GM12875 (cell line): Measurements from ENCODE around the gene SDHAF2.

ENCODE experiments used
- H3K4me3 ChIP-seq: one replicate; pipeline ENCODE4 v1.5.1; 2011; ENCODE audit warnings: low read depth, low read length, control low read depth
- CTCF ChIP-seq: IDR thresholded peaks from 2 replicates; pipeline ENCODE4 v1.5.1; 2011; ENCODE audit warnings: low read depth, mild to moderate bottlenecking, control low read depth, inconsistent platforms, low read length, moderate library complexity, borderline replicate concordance; ENCODE audit not compliant: insufficient read depth

The SDHAF2 gene

DNA sequence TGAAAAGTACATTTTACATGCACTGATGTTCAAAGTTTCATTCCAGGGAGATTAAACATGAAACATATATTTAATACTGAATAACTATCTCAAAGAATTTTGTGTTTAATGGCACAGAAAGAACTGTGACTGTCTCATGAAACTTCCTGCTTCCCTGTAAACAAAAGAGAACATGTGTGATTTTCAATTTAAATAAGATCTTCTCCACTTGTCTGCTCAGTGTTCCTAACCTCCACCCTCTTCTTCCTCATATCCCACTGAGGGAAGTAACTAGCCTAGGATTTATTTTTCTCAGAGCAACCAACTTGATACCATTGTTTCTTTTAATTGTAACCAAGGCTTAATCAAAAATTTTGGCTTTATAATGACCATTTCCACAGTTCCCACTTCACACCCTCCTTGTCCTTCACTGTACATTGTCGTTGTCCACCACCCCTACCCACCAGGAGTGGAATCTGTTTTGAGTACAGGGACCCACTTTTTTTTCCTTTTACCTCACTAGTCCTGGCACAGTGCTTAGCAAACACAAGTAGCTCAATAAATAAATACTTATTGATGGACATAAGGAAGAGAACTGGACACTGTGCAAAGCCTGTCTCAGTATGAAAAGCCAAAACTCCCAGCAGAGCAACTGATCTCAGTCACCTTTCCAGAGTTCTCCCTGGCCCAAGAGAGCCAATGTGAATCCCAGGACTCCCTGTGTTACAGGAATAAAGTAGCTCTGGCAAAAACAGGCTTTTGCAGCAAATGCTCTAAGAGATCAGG lies 4.4 kb upstream of the SDHAF2 start:
- TF ChIP-seq CTCF: no peak
- H3K4me3 ChIP-seq: no peak overlapping the region

- 0 out of 2 replicates have a peak, but pooled peaks have one; percentile 30 for TF ChIP-seq CTCF
- peak overlapping the region; percentile 75 for H3K4me3 ChIP-seq
Observed at GRCh38 chr11:61429346-61429690, 606 bp upstream of the SDHAF2 start.

DNA sequence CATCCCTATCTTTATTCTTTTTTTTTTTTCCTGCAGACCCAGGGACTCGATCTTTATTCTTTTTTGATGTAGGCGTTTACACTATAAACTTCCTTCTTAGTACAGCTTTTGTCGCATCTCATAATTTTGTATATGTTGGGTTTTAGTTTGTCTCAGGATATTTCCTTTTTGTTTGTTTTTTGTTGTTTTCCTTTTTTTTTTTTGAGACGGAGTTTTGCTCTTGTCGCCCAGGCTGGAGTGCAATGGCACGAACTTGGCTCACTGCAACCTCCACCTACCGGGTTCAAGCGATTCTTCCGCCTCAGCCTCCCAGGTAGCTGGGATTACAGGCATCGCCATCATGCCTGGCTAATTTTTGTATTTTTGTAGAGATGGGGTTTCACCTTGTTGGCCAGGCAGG lies 915 bp downstream of the SDHAF2 start:
- peak overlapping the region; percentile 75 for H3K4me3 ChIP-seq

- H3K4me3 ChIP-seq: no peak overlapping the region
- no peak for TF ChIP-seq CTCF
Observed at GRCh38 chr11:61437496-61437895, 7.6 kb downstream of the SDHAF2 start.

DNA sequence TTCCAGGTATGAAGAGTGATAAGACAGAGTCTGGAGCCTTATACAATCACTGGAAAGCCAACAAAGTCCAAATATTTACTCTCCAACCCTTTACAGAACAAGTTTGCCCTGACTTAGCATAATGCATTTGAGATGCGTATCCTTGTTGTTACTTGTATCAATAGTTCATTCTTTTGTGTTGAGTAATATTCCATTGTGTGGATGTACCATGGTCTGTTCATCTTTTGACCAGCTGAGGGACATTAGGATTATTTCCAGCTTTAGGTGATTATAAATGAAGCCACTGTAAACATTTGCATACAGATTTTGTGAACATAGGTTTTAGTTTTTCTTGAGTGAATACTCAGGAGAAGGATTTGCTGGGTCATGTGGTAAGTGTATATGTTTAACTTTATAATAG lies 9.7 kb downstream of the SDHAF2 start:
- no peak overlapping the region for H3K4me3 ChIP-seq
- no peak for TF ChIP-seq CTCF

- no peak overlapping the region for H3K4me3 ChIP-seq
- TF ChIP-seq CTCF: no peak
Observed at GRCh38 chr11:61442616-61443015, 12.7 kb downstream of the SDHAF2 start.

- no peak overlapping the region for H3K4me3 ChIP-seq
Observed at GRCh38 chr11:61445516-61445915, 15.6 kb downstream of the SDHAF2 start.

More at GRCh38 chr11:61445516-61445915, 15.6 kb downstream of the SDHAF2 start:
- no peak for TF ChIP-seq CTCF
